HG02588 (cell line): ENCODE results near the gene BDNF.

Experiments used
- ATAC-seq: cut with Tn5 transposase; IDR thresholded peaks from one replicate; pipeline ENCODE4 v1.9.1; 2021; ENCODE audit warnings: mild to moderate bottlenecking, moderate library complexity; ENCODE audit not compliant: unreplicated experiment

Gene BDNF

DNA sequence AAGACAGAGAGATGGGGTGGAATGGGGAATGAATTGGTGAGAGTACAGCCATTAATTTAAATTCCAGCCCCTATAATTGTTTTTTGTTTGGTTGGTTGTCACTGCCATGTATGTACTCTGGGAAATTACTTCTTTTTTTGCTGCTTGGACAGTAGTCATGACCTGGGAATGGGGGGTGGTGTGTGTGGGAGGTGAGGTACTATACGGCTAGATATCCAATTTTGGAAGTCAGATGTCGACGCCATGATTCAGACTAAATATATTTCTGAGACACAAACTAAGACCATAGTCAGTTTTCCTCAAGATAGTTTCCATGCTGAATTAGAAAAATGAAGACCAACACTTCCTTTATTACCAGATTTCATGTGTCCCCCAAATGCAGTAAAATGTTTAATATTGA lies 7.4 kb upstream of the BDNF start:
- no peak for ATAC-seq

DNA sequence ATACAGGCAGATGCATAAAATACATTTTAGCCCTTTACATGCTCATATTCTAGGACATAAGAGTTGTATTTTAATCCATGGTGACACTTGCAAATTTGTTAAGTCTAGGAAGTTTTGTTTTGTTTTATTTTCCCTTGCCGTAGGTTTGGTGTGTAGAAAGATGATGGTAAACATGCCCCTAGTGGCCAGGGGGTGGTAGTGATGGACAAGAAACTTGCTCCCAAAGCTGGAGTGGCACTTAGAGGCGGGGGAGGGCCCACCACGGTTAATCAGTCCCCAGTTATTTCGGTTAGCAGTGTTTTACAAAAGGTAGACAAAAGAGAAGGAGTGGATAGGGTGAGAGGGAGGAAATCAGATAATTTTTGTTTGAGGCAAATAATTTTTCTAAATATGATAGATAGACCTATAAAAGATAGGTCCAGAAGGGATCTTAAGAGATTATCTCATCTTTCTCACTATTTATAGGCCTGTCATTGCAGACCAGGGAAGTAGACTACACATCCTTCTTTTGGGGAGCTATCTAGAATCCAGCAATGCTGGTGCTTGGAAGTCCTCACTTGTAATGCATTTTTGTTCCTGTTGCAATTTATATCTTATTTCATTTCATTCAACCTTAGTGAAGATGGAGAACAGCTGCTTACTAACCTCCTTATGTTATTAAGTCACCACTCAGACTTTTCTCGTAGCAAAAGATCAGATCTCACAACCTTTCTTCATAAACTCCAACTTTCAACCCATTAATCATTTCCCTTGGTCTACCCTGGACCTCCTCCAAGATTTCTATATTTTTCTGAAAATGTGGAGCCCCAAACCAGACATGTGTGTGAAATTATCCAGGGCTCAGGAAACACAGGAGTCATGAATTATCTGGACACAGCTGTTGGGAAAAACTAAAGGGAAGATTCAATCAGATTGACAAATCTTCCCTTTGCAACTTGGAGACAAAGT lies 5.9 kb upstream of the BDNF start:
- ATAC-seq, result peak; percentile 91

DNA sequence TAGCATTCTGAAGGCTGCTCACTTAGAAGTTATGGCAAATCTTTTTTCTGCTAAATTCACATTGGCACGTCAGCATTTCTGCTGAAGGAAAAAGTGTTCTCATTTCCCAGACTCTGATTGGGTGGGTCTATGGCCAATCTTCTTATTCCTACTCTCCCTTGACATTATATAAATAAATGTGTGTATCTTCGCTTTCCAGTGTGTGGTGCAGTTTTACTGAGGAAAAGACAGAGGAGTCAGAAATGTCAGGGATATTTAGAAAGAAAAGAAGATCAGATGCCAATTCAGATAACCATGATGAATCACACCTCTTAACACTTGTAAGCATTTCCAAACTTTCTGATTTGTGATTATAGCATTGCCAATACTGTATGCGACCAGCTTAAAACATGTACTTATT lies 3.2 kb upstream of the BDNF start:
- ATAC-seq, result no peak

DNA sequence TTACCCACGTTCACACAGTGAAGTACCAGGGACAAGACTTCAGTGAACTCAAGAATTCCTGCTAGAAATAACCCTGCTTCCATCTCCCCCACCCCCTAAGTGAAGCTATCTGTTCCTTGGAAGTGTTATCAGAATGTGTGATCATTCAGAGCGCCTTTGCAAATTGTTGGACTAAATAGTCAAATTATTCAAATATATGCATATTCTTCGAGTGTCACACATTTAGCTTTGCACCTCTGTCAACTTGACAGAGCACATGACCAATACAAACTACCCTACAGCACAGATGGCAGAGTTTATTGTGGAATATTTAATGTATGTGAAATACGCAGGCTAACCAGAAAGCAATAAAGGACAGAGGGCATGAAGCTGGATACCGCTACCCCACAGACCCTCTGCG lies 2.6 kb upstream of the BDNF start:
- no peak for ATAC-seq

DNA sequence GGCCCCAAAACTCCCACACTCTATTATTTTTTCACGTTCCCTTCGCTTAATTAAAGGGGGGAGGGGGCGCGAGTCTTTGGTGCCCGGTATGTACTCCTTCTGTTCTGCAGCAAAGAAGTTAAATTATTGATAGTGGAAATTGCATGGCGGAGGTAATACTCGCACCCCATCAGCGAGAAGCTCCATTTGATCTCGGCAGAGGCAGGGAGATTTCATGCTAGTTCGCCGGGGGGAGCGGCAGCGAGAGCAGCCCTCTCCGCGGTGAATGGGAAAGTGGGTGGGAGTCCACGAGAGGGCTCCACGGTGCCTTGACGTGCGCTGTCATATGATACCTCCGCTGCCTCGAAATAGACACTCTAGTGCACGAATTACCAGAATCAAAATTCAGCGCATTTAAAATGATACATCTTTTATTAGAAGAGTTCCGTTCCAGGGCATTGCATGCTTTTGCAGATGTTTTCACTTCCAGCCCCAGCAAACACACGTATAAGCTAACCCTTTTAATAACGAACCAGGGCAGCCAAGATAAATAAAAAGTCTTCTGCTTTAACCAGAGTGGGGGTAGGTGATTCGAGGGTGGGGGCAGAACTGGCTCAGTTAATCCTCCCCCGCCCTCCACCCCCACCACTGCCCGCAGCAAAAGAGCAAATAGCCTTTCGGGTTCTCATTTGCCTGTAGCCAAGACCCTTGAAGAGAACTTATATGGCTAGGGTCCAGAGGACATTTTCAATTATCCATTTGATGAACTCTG lies 1.3 kb upstream of the BDNF start:
- ATAC-seq, result no peak

DNA sequence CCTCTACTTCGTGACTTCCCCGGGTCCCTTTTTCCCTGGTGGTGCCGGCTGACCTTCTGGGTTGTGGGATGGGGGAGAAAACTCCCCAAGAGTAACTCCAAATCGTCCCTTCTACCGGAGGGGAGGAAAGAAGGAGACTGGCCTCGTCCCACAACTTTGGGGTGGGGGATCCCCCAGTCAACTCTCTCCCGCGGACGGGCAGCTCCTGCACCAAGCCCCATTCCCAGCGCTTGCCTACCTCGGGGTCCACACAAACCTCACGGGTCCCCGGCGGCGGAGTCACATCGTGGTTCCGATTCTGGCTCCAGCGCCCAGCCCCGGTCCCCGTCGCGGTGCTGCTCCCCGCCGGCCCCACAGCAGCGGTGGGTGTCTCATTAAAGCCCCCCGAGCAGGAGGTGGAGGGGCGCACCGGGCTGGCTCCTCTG lies 317 bp downstream of the BDNF start:
- no peak for ATAC-seq

DNA sequence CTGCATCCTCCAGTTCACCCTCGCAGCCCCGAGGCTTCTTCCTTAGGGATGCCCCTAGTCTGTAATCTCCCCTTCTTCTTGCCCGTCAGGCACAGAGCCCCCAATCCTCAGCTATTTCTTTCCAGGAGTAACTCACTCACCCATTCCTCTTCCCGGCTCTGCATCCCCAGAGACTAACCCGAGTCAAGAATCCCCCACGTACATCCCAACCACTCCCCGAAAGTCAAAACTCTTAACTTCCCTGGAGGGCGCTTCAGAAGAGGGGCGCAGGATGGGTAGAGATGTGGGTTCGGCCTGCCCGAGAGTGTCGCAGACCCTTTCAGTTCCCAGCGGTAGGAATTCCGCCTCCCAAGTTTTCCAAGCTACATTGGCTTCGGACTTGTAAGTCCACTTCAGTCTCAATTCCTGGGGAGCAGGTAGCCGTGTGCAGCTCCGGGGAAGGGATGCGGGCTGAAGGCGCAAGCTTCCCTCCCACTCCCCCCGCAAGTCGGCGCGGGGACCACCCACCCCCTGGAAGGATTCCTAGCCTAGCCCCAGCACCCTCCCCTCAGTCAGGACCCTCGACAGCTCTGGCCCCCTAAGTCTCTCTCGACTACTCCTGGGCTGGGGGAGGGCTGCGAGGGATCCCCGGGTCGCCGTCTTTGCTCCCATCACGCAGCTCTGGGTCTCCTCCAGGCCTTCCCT lies 871 bp downstream of the BDNF start:
- no peak for ATAC-seq

DNA sequence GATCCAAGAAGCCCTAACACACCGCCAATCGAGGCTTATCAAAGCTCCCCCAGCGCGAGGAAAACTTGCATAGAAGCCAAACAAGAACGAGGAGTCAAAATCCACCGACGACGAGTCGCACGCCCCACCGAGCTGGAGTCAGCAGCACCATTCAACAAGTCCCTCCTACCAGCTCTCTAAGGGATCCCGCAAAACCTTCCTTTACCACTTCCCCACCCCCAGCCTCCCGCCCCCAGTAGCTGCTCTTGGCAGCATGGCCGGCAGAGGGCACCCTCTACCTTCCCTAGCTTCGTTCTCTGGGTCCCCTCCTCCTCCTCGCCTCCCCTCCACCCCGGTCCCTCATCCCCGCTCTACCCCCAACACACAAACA lies 1.4 kb downstream of the BDNF start:
- peak; percentile 73 for ATAC-seq

DNA sequence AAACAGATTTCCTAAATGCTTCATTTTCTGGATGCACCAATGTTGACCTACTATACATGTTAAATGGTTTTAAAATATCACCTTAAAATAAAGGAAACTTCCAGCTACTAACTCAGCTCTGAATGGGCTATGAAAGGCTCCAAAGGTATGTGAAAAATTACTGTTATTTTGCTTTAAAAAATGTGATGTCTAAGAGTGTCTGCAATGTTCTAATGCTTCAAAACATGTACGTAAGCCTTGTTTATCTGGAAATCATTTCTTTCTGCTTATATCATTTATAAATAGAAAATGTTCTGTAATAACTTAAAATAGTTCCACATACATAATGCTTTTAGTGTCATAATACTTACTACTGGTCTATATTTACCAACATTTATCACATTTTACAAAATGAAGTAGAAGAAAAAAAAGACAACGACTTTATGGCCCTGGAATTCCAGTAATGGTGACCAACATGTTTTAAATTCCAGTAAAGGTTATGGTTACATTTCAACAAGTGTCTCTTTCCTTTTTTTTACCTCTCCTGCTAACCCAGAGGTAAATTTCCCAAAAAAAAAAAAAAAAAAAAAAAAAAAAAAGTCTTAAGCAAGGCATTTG lies 2.5 kb downstream of the BDNF start:
- no peak for ATAC-seq

DNA sequence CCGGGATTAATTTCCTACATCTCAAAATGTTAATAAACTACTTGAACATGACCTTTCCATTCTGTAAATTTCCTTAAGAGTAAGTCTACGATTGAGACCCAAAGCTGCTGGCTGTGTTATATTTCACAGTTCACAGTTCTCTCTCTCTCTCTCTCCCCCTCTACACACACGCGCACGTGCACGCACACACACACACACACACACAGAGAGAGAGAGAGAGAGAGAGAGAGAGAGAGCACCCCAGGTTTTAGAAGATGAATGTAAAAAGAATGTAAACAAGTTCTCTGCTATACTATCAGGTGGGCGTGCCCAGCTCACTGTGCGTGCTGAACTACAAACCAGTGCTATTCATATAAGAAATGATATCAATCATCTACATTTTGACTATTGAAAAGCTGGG lies 3.3 kb downstream of the BDNF start:
- ATAC-seq, result no peak

- no peak for ATAC-seq
Observed at GRCh38 chr11:27696115-27696514, 4.1 kb downstream of the BDNF start.

GRCh38 chr11:27694992-27695391 lies 5.3 kb downstream of the BDNF start:
- ATAC-seq, result no peak

DNA sequence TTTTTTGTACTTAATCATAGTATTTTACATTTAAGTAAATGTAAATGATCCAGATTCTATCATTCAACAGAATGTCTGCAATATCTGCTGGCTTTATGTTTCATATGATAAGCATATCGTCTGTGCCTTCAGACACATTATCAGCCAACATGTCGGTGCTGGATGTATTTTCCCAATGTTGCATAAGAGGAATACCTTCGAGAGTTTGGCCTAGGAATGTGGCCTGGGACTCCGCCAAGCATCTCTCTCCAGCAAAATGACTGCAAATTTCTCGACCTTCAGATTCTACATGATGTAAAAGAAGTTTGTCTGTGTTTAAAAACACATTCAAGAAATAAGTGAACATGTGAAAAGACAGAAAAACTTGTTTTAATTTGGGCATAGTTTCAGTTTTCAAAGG lies 6.9 kb downstream of the BDNF start:
- no peak for ATAC-seq

GRCh38 chr11:27692781-27693180 lies 7.5 kb downstream of the BDNF start:
- no peak for ATAC-seq

GRCh38 chr11:27688076-27688475 lies 12.2 kb downstream of the BDNF start:
- ATAC-seq, result no peak

- no peak for ATAC-seq
Observed at GRCh38 chr11:27681664-27682063, 18.6 kb downstream of the BDNF start.

GRCh38 chr11:27679136-27680015 lies 20.9 kb downstream of the BDNF start:
- ATAC-seq, result no peak

GRCh38 chr11:27678242-27678641 lies 22.0 kb downstream of the BDNF start:
- no peak for ATAC-seq

DNA sequence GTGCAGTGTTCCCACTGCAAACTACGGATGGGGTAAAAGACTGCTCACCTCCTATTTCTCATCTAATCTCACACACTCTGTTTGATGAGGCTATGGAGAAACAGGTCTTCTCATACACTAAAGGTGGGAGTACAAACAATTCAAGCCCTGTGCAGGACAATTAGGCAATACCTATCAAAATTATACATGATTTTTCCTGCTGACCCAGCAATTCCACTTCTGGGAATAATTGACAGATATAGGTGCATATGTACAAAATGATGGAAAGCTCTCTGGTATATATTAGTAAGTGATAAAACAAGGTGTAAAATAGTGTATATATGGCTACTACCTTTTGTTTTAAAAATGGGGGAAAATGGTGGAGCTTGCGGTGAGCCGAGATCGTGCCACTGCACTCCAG lies 23.1 kb downstream of the BDNF start:
- ATAC-seq, result no peak

GRCh38 chr11:27673979-27674663 lies 26.1 kb downstream of the BDNF start:
- no peak for ATAC-seq
